ENCODE results near the gene CENPW. TPM values are rescaled to one million over a fixed set of nuclear protein-coding genes. Genes with fewer than 3 reads are reported as not detected.
A peak's percentile ranks its signal among the peaks of the same experiment; 100 is the strongest.

The CENPW gene
- total and polyA plus RNA-seq, 4 donors: 0.67 to 8.3 (median 2.2) TPM

- no peak for TF ChIP-seq CTCF (IDR thresholded peaks at IDR 0.05; ENCODE audit: low read depth, low read length, missing input control)
- TF ChIP-seq NR2F2 (IDR thresholded peaks at IDR 0.05): no peak
- TF ChIP-seq ATF3 (IDR thresholded peaks at IDR 0.05): no peak
- TF ChIP-seq RXRA (IDR thresholded peaks at IDR 0.05): no peak
- no peak for TF ChIP-seq GABPA (IDR thresholded peaks at IDR 0.05 in 1 of 2, conservative IDR thresholded peaks at IDR 0.05 in 1 of 2)
- no peak for TF ChIP-seq SP1 (IDR thresholded peaks at IDR 0.05)
- TF ChIP-seq TAF1 (conservative IDR thresholded peaks at IDR 0.05): no peak
Measured at GRCh38 chr6:126308362-126308761, 31.6 kb upstream of the CENPW start (continued).

GRCh38 chr6:126312013-126312665 lies 27.8 kb upstream of the CENPW start:
- H3K4me1 ChIP-seq (ENCODE audit: control insufficient read depth in 4 of 4, insufficient read depth in 4 of 4, low read length in 3 of 4): no peaks in the 10 kb centered on the region
- H3K9ac ChIP-seq (ENCODE audit: low read depth in 1 of 2, low read length in 2 of 2): no peak overlapping the region
- no peaks in the 10 kb centered on the region for H3K27me3 ChIP-seq (ENCODE audit: control insufficient read depth in 4 of 4, insufficient read depth in 4 of 4, low read length in 3 of 4)
- no peak overlapping the region for H3K4me3 ChIP-seq (ENCODE audit: low read depth in 1 of 3, low read length in 3 of 3)
- no peak for DNase-seq (ENCODE audit: low spot score)
- H3K27ac ChIP-seq (ENCODE audit: low read depth in 1 of 2, low read length in 2 of 2): no peak overlapping the region
- H3K9me3 ChIP-seq (ENCODE audit: control insufficient read depth in 4 of 4, low read length in 3 of 4): no peaks in the 10 kb centered on the region
- TF ChIP-seq NR2F2 (IDR thresholded peaks at IDR 0.05) (no peak), FOXA2 (IDR thresholded peaks at IDR 0.05) (no peak), TAF1 (conservative IDR thresholded peaks at IDR 0.05) (no peak), HNF4A (conservative IDR thresholded peaks at IDR 0.05) (no peak), MAX (IDR thresholded peaks at IDR 0.05) (no peak), SP1 (IDR thresholded peaks at IDR 0.05) (no peak), YY1 (IDR thresholded peaks at IDR 0.05) (no peak), RAD21 (IDR thresholded peaks at IDR 0.05) (peak; percentile 52 to 62), JUND (IDR thresholded peaks at IDR 0.05) (no peak), GABPA (IDR thresholded peaks at IDR 0.05 in 1 of 2, conservative IDR thresholded peaks at IDR 0.05 in 1 of 2) (no peak), EGR1 (IDR thresholded peaks at IDR 0.05; ENCODE audit: low read depth in 2 of 2) (no peak), RXRA (IDR thresholded peaks at IDR 0.05) (no peak), FOXA1 (IDR thresholded peaks at IDR 0.05) (no peak), CTCF (IDR thresholded peaks at IDR 0.05; ENCODE audit: low read depth, low read length, missing input control) (peak; percentile 30), HNF4G (IDR thresholded peaks at IDR 0.05) (no peak)
- TF ChIP-seq, protein P1, sequence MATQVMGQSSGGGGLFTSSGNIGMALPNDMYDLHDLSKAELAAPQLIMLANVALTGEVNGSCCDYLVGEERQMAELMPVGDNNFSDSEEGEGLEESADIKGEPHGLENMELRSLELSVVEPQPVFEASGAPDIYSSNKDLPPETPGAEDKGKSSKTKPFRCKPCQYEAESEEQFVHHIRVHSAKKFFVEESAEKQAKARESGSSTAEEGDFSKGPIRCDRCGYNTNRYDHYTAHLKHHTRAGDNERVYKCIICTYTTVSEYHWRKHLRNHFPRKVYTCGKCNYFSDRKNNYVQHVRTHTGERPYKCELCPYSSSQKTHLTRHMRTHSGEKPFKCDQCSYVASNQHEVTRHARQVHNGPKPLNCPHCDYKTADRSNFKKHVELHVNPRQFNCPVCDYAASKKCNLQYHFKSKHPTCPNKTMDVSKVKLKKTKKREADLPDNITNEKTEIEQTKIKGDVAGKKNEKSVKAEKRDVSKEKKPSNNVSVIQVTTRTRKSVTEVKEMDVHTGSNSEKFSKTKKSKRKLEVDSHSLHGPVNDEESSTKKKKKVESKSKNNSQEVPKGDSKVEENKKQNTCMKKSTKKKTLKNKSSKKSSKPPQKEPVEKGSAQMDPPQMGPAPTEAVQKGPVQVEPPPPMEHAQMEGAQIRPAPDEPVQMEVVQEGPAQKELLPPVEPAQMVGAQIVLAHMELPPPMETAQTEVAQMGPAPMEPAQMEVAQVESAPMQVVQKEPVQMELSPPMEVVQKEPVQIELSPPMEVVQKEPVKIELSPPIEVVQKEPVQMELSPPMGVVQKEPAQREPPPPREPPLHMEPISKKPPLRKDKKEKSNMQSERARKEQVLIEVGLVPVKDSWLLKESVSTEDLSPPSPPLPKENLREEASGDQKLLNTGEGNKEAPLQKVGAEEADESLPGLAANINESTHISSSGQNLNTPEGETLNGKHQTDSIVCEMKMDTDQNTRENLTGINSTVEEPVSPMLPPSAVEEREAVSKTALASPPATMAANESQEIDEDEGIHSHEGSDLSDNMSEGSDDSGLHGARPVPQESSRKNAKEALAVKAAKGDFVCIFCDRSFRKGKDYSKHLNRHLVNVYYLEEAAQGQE (IDR thresholded peaks at IDR 0.05): no peak
- H3K36me3 ChIP-seq (ENCODE audit: control insufficient read depth in 4 of 4, insufficient read depth in 3 of 4, low read depth in 1 of 4, low read length in 3 of 4): no peaks in the 10 kb centered on the region
- WGBS: 93% methylated on average over 1 of the region's 1 CpG
